NB4 (cell line): ENCODE results near the gene SPATA9.

ENCODE experiments used
- DNase-seq: peaks from one replicate; pipeline ENCODE4 v3.0.0; 2010; ENCODE audit warnings: low read depth
- H3K4me3 ChIP-seq: one replicate; pipeline ENCODE4 v1.5.1; 2011; ENCODE audit warnings: mild to moderate bottlenecking, low read depth, low read length, moderate library complexity
- CTCF ChIP-seq: IDR thresholded peaks from one replicate; pipeline ENCODE4 v1.5.1; 2012; ENCODE audit warnings: low read depth, low read length
- MAX ChIP-seq: IDR thresholded peaks from 2 replicates; pipeline ENCODE4 v1.6.1; 2011; ENCODE audit warnings: low read depth, low read length
- MYC ChIP-seq: IDR thresholded peaks from 2 replicates; pipeline ENCODE4 v1.6.1; 2011; ENCODE audit warnings: low read depth, low read length
- POLR2A ChIP-seq: IDR thresholded peaks from 2 replicates; pipeline ENCODE4 v1.6.1; 2011; ENCODE audit warnings: mild to moderate bottlenecking; ENCODE audit not compliant: insufficient read length; ENCODE audit errors: extremely low read depth

SPATA9 gene

GRCh38 chr5:95662946-95663345 lies 19.8 kb downstream of the SPATA9 start:
- no peak overlapping the region for H3K4me3 ChIP-seq
- no peak for DNase-seq
- TF ChIP-seq CTCF (no peak), MYC (no peak), POLR2A (no peak), MAX (no peak)

- DNase-seq: no peak
- TF ChIP-seq CTCF (no peak), MYC (no peak), MAX (no peak), POLR2A (no peak)
Observed at GRCh38 chr5:95660060-95660459, 22.7 kb downstream of the SPATA9 start.

GRCh38 chr5:95655575-95655974 lies 27.2 kb downstream of the SPATA9 start:
- no peak overlapping the region for H3K4me3 ChIP-seq
- no peak for TF ChIP-seq POLR2A
- no peak for TF ChIP-seq CTCF
- TF ChIP-seq MAX: no peak
- TF ChIP-seq MYC: no peak
- DNase-seq: no peak

More at GRCh38 chr5:95660060-95660459, 22.7 kb downstream of the SPATA9 start:
- H3K4me3 ChIP-seq: no peak overlapping the region

- H3K4me3 ChIP-seq: no peak overlapping the region
- no peak for DNase-seq
- TF ChIP-seq MAX (no peak), MYC (no peak), CTCF (no peak), POLR2A (no peak)
Observed at GRCh38 chr5:95654196-95654595, 28.6 kb downstream of the SPATA9 start.

GRCh38 chr5:95652849-95653248 lies 29.9 kb downstream of the SPATA9 start:
- no peak for TF ChIP-seq CTCF
- no peak for TF ChIP-seq POLR2A
- TF ChIP-seq MYC: no peak
- no peak for TF ChIP-seq MAX
- H3K4me3 ChIP-seq: no peak overlapping the region
- DNase-seq: no peak
